ENCODE results near the gene IMP3. TPM values are rescaled to one million over a fixed set of nuclear protein-coding genes. Genes with fewer than 3 reads are reported as not detected.
"Not testable (repeated sequence)": the region's sequence is repeated elsewhere in the genome, so short reads cannot be mapped to it uniquely, and the experiment has no call there.

IMP3 gene
- total RNA-seq, 1 donor from 2014 or later, result 127 TPM

GRCh38 chr15:75651810-75652543 is 12.0 kb upstream of the IMP3 start:
- DNase-seq (ENCODE audit: low read depth), result no peak

GRCh38 chr15:75650908-75651809 is 11.1 kb upstream of the IMP3 start:
- DNase-seq (ENCODE audit: low read depth), result peak; percentile 44

DNA sequence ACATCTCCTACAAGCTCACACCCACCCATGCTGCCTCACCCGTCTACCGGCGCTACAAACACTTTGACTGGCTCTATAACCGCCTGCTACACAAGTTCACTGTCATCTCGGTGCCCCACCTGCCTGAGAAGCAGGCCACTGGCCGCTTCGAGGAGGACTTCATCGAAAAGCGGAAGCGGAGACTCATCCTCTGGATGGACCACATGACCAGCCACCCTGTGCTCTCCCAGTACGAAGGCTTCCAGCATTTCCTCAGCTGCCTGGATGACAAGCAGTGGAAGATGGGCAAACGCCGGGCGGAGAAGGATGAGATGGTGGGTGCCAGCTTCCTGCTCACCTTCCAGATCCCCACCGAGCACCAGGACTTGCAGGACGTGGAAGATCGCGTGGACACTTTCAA is 9.8 kb upstream of the IMP3 start:
- no peak for DNase-seq (ENCODE audit: low read depth)

- no peak for DNase-seq (ENCODE audit: low read depth)
Observed at GRCh38 chr15:75649045-75649761, 9.2 kb upstream of the IMP3 start.

- DNase-seq (ENCODE audit: low read depth), result peak; percentile 54
Observed at GRCh38 chr15:75648156-75649000, 8.4 kb upstream of the IMP3 start.

DNA sequence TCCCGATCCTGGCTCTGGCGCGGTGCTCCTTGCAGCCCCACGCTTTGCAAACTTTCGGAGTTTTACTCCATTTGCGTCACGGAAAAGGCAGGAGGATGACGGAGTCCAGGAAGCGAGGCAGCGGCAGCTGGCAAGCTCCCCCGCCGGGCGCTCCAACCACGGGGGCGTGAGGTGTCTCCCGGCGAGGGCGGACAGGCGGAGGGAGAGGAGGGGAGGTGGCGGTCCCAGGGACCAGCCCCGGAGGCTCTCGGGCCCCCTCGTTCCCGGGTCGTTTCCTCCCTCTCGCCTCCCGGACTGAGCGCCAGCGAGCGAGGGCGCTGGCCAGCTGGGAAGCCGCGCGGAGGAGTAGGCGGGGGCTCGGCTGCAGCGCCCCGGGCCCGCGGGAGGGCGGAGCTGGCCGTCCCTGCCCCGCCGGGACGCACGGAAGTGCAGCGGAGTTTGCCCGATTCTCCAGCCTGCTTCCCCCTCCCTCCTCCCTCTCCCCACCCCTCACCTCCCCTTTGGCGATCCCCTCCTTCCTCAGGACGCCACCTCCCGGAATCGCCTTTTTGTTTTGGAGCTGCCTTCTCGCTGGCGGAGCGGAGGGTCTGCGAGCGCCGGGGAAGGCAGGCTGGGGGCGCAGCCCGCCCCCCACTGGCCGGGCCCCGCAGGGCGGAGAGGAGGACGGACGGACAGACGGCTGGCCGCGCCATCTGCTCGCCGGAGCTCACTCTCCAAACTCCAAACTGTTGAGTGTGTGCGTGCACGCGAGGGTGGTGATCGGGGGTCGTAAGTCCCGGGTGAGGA is 7.5 kb upstream of the IMP3 start, which contains the start of gene SNX33:
SNX33 (plus strand) TSS at position 543 of the 786 bp plus-strand sequence. CDS start 1,191 bp downstream, outside the sequence.
- DNase-seq (ENCODE audit: low read depth), result peak; percentile 88

GRCh38 chr15:75646944-75647364 is 6.9 kb upstream of the IMP3 start:
- no peak for DNase-seq (ENCODE audit: low read depth)

DNA sequence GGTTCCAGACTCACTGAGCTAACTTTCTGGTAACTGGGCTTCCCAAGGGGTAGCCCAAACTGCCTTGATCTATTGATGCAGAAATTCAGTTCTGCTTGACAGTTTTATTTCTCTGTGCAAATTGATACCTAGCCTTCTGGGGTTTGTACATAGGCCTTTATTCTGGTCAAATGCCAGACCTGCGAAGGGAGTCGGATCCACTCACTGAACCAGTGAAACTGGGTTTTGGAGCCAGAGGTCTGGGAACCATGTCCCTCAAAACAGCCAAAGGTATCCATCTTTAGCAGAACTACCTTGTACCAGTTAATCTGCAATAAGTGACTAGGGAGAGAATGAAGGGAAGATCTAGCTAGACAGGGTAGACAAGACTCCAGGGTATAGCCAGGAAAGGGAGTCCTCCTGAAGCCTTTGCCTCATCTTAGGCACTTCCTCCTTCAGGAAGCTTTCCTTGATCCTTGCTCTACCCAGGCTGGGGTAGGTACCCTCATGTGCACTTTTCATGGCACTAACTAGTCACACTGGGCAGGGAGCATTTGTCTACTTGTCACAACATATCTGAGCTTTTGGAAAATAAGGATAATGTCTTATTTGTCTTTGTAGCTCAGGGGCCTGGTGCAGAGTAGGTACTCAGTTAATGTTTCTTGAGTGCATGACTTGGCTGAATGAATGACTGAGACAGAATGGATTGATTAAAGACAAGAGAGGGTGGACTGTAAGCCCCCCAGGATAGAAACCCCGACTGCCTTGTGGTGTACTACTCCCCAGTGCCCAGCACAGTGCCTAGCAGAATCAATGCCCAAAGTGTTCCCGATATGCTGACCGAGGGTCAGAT is 6.3 kb upstream of the IMP3 start:
- DNase-seq (ENCODE audit: low read depth), result no peak

GRCh38 chr15:75644376-75644775 is 4.4 kb upstream of the IMP3 start:
- DNase-seq (ENCODE audit: low read depth), result no peak

GRCh38 chr15:75641603-75642002 is 1.6 kb upstream of the IMP3 start:
- no peak for DNase-seq (ENCODE audit: low read depth)

- DNase-seq (ENCODE audit: low read depth), result no peak
Observed at GRCh38 chr15:75641179-75641503, 1.1 kb upstream of the IMP3 start.

- DNase-seq (ENCODE audit: low read depth), result peak; percentile 39
Observed at GRCh38 chr15:75640483-75641178, 607 bp upstream of the IMP3 start.

DNA sequence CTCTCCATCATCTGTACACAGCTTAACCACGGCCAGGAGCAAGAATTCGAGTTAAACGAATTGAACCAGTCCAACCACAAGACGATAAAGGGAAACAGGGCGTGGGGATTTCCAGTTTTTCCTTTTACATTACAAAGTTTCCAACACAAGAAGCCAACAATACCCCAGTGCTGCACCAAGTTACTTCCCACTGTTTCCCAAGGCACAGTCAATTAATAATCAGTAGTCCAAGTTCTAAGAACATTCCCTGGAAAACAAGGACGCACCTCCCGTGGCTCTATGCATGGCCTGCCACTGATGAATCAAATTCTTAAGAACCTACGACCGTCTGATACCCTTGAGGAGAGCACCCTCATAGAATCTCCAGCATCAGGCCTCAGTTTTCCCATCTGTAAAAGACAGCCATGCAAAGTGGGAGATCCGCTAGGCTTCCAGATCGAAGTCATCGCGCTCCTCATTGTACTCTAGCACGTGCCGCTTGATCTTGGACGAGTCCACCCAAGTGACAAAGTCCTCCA is 774 bp downstream of the IMP3 start:
- DNase-seq (ENCODE audit: low read depth), result no peak

DNA sequence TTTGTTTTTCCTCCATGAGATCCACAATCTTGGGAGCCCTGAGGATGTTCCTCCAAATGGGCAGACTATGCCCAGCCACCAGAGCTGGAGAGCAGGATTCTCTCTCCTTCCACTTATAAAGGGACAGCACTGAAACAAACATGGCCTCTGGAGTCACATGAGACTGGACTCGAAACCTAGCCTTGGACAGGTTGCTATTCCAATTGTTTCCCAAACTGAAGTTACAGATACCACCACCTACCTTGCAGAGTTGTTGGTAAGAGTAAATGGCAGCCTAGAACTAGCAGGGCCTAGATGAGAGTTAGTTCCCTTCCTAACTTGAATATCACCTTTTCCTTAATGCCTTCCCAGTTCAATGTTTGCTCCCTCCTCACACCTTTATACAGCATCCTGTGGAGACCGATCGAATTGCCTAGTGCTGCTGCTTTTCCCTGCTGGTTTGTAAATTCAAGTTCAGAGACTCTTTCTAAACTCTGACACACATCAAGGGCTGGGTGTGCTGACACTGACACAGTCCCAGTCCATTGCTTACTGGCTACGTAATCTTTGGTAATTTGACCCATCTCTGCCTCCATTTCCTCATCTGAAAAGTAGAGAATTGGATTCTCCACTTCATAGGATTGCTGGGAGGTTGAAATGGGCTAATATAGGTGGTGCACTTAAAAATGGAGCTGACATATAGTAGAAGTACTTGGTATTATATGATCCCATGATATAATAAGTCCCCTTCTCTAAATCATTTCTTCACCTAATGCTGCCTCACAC is 2.6 kb downstream of the IMP3 start:
- DNase-seq (ENCODE audit: low read depth), result no peak

GRCh38 chr15:75636026-75636425 is 4.0 kb downstream of the IMP3 start:
- DNase-seq (ENCODE audit: low read depth), result no peak

- not testable (repeated sequence) for DNase-seq (ENCODE audit: low read depth)
Observed at GRCh38 chr15:75633922-75634321, 6.1 kb downstream of the IMP3 start.

DNA sequence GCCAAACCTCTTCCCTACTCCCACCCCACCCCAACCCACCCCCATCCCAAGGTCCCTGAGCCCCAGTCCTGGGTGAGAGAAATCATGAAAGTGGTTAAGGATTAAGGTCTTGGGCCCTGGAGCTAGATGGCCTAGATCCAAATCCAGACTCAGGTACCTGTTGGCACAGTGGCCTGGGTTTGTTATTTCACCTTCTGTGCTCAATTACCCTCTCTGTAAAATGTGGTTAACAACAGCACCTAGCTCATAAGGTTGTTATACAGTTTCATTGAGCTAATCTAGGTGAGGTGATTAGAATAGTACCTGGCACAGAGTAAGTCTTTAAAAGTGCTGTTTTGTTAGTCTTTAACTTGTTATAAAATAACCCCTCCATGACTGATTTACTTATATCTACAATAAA is 8.1 kb downstream of the IMP3 start:
- no peak for DNase-seq (ENCODE audit: low read depth)

Measured in myocyte (in vitro differentiated cells).